ACC112 (cell line): Measurements from ENCODE around the gene PECR.
"Not testable (repeated sequence)": the region's sequence is repeated elsewhere in the genome, so short reads cannot be mapped to it uniquely, and the experiment has no call there.

ENCODE experiments used
- H2AFZ ChIP-seq: fragments of 200-600 bp; sonication (generic); one replicate; pipeline ENCODE4 v1.6.0; 2017; ENCODE audit warnings: antibody characterized with exemption, low read length; ENCODE audit not compliant: unreplicated experiment
- H3K27ac ChIP-seq: fragments of 200-600 bp; sonication (generic); 2 replicates; pipeline ENCODE4 v1.5.1; 2014; ENCODE audit warnings: low read depth, mild to moderate bottlenecking, antibody characterized with exemption, low read length, moderate library complexity
- H3K27me3 ChIP-seq: fragments of 200-600 bp; sonication (generic); 2 replicates; pipeline ENCODE4 v1.6.1; 2014; ENCODE audit warnings: mild to moderate bottlenecking, antibody characterized with exemption, low read length, moderate library complexity, mixed read lengths; ENCODE audit not compliant: insufficient read depth
- H3K36me3 ChIP-seq: fragments of 200-600 bp; sonication (generic); 2 replicates; pipeline ENCODE4 v1.6.1; 2016; ENCODE audit warnings: mild to moderate bottlenecking, antibody characterized with exemption, low read length, moderate library complexity, mixed read lengths; ENCODE audit not compliant: insufficient read depth
- H3K4me1 ChIP-seq: fragments of 200-600 bp; sonication (generic); one replicate; pipeline ENCODE4 v1.6.1; 2016; ENCODE audit warnings: low read length, mixed read lengths; ENCODE audit not compliant: insufficient read depth, unreplicated experiment, control insufficient read depth
- H3K4me3 ChIP-seq: fragments of 200-600 bp; sonication (generic); 2 replicates; pipeline ENCODE4 v1.5.1; 2014; ENCODE audit warnings: mild to moderate bottlenecking, low read depth, low read length
- H3K79me2 ChIP-seq: fragments of 200-600 bp; sonication (generic); one replicate; pipeline ENCODE4 v1.6.0; 2016; ENCODE audit warnings: low read length; ENCODE audit not compliant: control insufficient read depth, unreplicated experiment, insufficient read depth

PECR gene

DNA sequence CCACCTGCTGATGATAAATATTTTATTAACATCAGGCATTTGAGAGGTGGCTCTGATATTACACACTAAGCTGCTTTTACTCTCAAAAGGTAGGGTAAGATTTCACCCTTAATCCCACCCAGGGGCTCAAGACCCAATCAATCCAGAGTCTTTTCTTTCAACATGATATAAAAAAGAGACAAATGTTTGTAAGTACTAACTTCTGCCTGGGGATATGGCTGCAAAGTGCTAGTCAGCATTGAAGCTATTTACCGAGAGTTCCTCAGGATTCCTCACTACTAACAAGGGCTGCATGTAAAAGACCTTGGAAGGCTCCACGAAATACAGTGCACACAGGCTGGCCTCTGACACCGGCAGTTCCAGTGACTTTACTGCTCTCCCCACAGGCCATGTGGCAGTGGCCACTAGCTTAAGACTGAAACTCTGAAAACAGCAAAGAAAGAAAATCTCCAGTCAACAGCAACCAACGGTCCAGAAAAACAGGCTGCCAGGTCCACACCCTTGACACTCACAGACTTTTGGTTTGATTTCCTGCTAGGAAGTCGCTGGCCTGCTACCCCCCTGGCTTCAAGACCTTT, 79.4 kb downstream of the PECR start:
- no peaks in the 10 kb centered on the region for H3K79me2 ChIP-seq
- H3K4me1 ChIP-seq, result no peaks in the 10 kb centered on the region
- H3K27me3 ChIP-seq, result no peaks in the 10 kb centered on the region
- H3K36me3 ChIP-seq, result no peaks in the 10 kb centered on the region
- H3K27ac ChIP-seq, result no peak overlapping the region
- no peak overlapping the region for H2AFZ ChIP-seq
- no peak overlapping the region for H3K4me3 ChIP-seq

DNA sequence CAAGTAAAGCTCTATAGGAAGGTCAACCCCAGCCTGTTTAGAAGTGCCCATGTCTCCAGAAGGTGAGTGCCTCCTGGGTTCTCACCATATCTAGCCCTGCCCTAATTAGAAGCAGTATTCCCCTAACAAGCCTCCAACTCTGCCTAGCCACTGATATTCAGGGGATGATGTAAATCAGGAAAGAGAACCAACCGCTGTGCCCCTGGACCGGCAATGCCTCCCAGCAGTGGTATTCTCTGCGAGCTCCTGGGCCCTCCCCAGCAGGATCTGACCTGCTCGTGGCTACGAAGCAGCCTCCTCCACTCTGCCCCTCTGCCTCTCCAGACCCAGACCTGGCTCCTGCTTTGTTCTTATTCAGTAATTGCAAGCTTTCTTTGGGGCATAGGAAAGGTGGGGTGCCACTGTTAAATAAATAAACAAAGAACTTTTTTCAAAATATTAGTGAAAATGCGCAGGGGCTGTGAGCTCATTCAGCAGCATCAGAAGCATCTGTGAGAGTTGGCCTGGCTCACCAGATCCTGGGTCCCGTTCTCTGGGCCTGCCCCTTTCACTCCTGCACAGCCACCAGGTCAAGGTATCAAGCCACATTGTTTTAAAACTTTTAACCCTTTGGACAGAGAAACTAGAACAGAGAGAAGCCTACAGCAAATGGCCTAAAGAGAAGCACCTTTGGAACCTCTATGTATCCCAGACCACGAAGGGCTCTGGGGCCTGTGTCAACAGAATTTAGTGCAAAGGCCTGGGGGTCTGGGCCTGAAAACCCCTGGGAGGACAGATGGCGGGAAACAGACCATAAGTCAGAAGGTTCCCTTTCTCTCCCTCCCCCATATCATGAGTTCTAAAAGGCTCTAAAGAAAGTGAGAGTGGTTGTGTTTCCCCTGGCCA, 80.2 kb downstream of the PECR start:
- Histone ChIP-seq H3K4me1 (no peaks in the 10 kb centered on the region), H3K36me3 (no peaks in the 10 kb centered on the region), H3K79me2 (no peaks in the 10 kb centered on the region), H3K4me3 (no peak overlapping the region), H2AFZ (no peak overlapping the region), H3K27ac (no peak overlapping the region), H3K27me3 (no peaks in the 10 kb centered on the region)

DNA sequence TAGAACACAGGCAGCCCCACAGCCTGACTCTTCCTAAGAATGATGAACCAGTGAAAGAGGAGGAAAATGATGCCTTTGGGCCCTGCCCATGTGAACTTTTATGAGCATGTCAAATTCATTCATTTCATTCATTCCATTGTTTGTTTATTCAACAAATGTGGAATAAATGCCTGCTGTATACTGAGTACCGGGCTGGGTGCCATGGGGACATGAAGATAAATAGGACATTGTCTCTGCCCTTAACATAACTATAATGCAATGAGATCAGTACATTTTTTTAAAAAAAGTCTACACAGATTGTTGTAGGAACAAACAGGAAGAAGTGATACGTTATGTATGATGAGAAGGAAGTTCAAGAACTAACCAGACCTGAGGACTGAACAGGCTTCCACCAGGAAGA, 83.0 kb downstream of the PECR start:
- Histone ChIP-seq H3K4me3 (no peak overlapping the region), H3K36me3 (no peaks in the 10 kb centered on the region), H3K27me3 (no peaks in the 10 kb centered on the region), H3K4me1 (no peaks in the 10 kb centered on the region), H3K27ac (no peak overlapping the region), H2AFZ (no peak overlapping the region), H3K79me2 (no peaks in the 10 kb centered on the region)

DNA sequence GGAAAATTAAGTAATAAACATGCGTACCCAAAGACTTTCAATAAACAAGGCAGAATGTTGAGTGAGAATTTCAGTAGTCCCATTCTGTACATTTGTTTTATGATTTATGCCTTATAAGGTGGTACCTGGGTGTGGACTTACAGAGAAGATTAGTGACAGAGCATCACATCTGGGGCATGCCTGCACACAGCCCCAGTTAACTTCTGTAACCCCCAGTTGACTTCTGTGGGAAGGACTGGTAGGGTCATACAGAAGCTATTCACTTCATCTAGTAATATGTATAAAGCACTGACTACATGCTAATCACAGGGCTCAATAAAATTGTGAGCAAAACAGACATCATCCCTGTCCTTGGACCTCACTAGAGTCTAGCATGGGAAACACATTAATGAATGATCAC, 84.4 kb downstream of the PECR start:
- no peak overlapping the region for H3K27ac ChIP-seq
- no peaks in the 10 kb centered on the region for H3K79me2 ChIP-seq
- H2AFZ ChIP-seq, result no peak overlapping the region
- no peak overlapping the region for H3K4me3 ChIP-seq
- no peaks in the 10 kb centered on the region for H3K27me3 ChIP-seq
- no peaks in the 10 kb centered on the region for H3K4me1 ChIP-seq
- H3K36me3 ChIP-seq, result no peaks in the 10 kb centered on the region

DNA sequence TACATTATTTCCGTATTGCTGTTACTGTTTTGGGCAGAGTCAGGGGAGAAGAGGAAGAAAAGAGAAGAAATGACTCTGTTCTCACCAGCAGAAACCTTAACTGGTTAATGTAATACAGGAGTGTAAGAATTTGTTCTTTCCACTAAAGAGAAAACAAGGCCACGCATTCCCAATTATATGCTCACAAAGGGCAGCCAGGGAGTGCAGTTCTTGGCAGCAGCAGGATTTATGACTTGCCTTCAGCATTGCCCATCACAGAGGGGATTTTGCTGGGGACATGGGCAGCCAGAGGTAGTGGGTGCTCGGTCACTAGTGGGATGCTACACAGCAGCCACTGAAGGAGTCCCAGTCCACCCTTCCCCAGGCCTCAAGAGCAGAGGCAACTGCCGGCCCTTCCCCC, 86.7 kb downstream of the PECR start:
- Histone ChIP-seq H3K4me3 (no peak overlapping the region), H3K27ac (no peak overlapping the region), H2AFZ (no peak overlapping the region), H3K36me3 (no peaks in the 10 kb centered on the region), H3K79me2 (no peaks in the 10 kb centered on the region), H3K4me1 (no peaks in the 10 kb centered on the region), H3K27me3 (no peaks in the 10 kb centered on the region)

DNA sequence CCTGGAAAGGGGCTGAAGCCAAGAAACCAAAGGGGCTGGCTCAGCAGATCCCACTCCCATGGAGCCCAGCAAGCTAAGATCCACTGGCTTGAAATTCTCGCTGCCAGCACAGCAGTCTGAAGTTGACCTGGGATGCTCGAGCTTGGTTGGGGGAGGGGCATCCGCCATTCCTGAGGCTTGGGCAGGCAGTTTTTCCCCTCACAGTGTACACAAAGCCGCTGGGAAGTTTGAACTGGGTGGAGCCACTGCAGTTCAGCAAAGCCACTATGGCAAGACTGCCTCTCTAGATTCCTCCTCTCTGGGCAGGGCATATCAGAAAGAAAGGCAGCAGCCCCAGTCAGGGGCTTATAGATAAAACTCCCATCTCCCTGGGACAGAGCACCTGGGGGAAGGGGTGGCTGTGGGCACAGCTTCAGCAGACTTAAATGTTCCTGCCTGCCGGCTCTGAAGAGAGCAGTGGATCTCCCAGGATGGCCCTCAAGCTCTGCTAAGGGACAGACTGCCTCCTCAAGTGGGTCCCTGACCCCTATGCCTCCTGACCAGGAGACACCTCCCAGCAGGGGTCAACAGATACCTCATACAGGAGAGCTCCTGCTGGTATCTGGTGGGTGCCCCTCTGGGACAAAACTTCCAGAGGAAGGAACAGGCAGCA, 92.9 kb downstream of the PECR start:
- not testable (repeated sequence) for H3K27me3 ChIP-seq, H3K36me3 ChIP-seq, H3K79me2 ChIP-seq, H3K27ac ChIP-seq, H2AFZ ChIP-seq, H3K4me1 ChIP-seq, H3K4me3 ChIP-seq
